Thyroid gland (tissue), 4 donors: ENCODE measurements around the gene SULT1C2.

Experiments
- POLR2A ChIP-seq, 2 donors: fragments of 450-650 bp; IDR thresholded peaks; one replicate each; pipeline ENCODE4 v1.6.1; 2017; ENCODE audit warnings: antibody characterized with exemption in 2 of 2, mild to moderate bottlenecking in 2 of 2, moderate library complexity in 1 of 2
- TF ChIP-seq, protein P1 (sequence below), 6 experiments: fragments of 200-600 bp in 3 of 6; fragments of 450-650 bp in 3 of 6; sonication (generic) in 3 of 6; IDR thresholded peaks; one replicate each; pipeline ENCODE4 v1.5.1; 2016 to 2019; ENCODE audit warnings: antibody characterized with exemption in 6 of 6, mild to moderate bottlenecking in 2 of 6, inconsistent platforms in 1 of 6, moderate library complexity in 1 of 6

- TF ChIP-seq, protein P1, sequence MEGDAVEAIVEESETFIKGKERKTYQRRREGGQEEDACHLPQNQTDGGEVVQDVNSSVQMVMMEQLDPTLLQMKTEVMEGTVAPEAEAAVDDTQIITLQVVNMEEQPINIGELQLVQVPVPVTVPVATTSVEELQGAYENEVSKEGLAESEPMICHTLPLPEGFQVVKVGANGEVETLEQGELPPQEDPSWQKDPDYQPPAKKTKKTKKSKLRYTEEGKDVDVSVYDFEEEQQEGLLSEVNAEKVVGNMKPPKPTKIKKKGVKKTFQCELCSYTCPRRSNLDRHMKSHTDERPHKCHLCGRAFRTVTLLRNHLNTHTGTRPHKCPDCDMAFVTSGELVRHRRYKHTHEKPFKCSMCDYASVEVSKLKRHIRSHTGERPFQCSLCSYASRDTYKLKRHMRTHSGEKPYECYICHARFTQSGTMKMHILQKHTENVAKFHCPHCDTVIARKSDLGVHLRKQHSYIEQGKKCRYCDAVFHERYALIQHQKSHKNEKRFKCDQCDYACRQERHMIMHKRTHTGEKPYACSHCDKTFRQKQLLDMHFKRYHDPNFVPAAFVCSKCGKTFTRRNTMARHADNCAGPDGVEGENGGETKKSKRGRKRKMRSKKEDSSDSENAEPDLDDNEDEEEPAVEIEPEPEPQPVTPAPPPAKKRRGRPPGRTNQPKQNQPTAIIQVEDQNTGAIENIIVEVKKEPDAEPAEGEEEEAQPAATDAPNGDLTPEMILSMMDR (IDR thresholded peaks at IDR 0.05) = no peak
- no peak for TF ChIP-seq POLR2A (IDR thresholded peaks at IDR 0.05)
These were observed 36.0 kb downstream of the SULT1C2 start for GRCh38 chr2:108324531-108325255.
